SU-DHL-6 (cell line): ENCODE measurements around the gene ARFGEF2.
"Not testable (repeated sequence)": the region's sequence is repeated elsewhere in the genome, so short reads cannot be mapped to it uniquely, and the experiment has no call there.

Source experiments
- CTCF ChIP-seq: fragments of 200-600 bp; sonication (generic); IDR thresholded peaks from one replicate; pipeline ENCODE4 v1.5.1; 2017; ENCODE audit warnings: antibody characterized with exemption, mild to moderate bottlenecking, low read length, moderate library complexity; ENCODE audit not compliant: insufficient read depth, poor library complexity, severe bottlenecking
- EZH2phosphoT487 ChIP-seq: fragments of 200-600 bp; sonication (generic), shearing (Covaris generic); conservative IDR thresholded peaks from 2 replicates; pipeline ENCODE4 v1.6.1; 2018; ENCODE audit warnings: mild to moderate bottlenecking, antibody characterized with exemption, low read length, moderate library complexity, mixed read lengths

- TF ChIP-seq CTCF, EZH2phosphoT487: not testable (repeated sequence)
Observed at GRCh38 chr20:48888517-48888916, 33.0 kb upstream of the ARFGEF2 start.
